ENCODE data around the gene ENO3.

Gene ENO3

GRCh38 chr17:4974115-4974670 lies 23.3 kb downstream of the ENO3 start:
- Histone ChIP-seq H3K27ac (peak overlapping the region; percentile 81), H3K27me3 (no peaks in the 10 kb centered on the region), H3K4me3 (ENCODE audit: low read depth in 1 of 2, low read length in 1 of 2) (peak overlapping the region in 1 of 2 experiments; percentile 47), H3K36me3 (peaks cover 82% of the 10 kb centered on the region), H3K9me3 (no peaks in the 10 kb centered on the region), H3K4me1 (ENCODE audit: control insufficient read depth in 1 of 2, insufficient read depth in 1 of 2, low read depth in 1 of 2, low read length in 1 of 2) (peaks cover 40 to 43% of the 10 kb centered on the region in 2 experiments)
- TF ChIP-seq CTCF (IDR thresholded peaks at IDR 0.05): no peak

- Histone ChIP-seq H3K9me3 (no peaks in the 10 kb centered on the region), H3K27ac (peak overlapping the region; percentile 96), H3K4me3 (ENCODE audit: low read depth in 1 of 2, low read length in 1 of 2) (peak overlapping the region; percentile 47 to 49), H3K36me3 (peaks cover 73% of the 10 kb centered on the region), H3K4me1 (ENCODE audit: control insufficient read depth in 1 of 2, insufficient read depth in 1 of 2, low read depth in 1 of 2, low read length in 1 of 2) (peaks cover 46% of the 10 kb centered on the region in 2 experiments), H3K27me3 (no peaks in the 10 kb centered on the region)
- peak; percentile 7 for TF ChIP-seq CTCF (IDR thresholded peaks at IDR 0.05)
Measured at GRCh38 chr17:4978726-4979125, 27.8 kb downstream of the ENO3 start.

- TF ChIP-seq CTCF (IDR thresholded peaks at IDR 0.05): peak; percentile 79
- peaks cover 39 to 44% of the 10 kb centered on the region in 2 experiments for H3K4me1 ChIP-seq (ENCODE audit: control insufficient read depth in 1 of 2, insufficient read depth in 1 of 2, low read depth in 1 of 2, low read length in 1 of 2)
- H3K27ac ChIP-seq: peak overlapping the region; percentile 96
- peak overlapping the region in 1 of 2 experiments; percentile 3 for H3K4me3 ChIP-seq (ENCODE audit: low read depth in 1 of 2, low read length in 1 of 2)
- H3K27me3 ChIP-seq: no peaks in the 10 kb centered on the region
- H3K36me3 ChIP-seq: peaks cover 72% of the 10 kb centered on the region
- no peaks in the 10 kb centered on the region for H3K9me3 ChIP-seq
Measured at GRCh38 chr17:4980644-4981216, 29.8 kb downstream of the ENO3 start.

GRCh38 chr17:4982305-4982704 lies 31.4 kb downstream of the ENO3 start:
- peaks cover 53 to 59% of the 10 kb centered on the region in 2 experiments for H3K4me1 ChIP-seq (ENCODE audit: control insufficient read depth in 1 of 2, insufficient read depth in 1 of 2, low read depth in 1 of 2, low read length in 1 of 2)
- no peak for TF ChIP-seq CTCF (IDR thresholded peaks at IDR 0.05)
- H3K36me3 ChIP-seq: peaks cover 56% of the 10 kb centered on the region

GRCh38 chr17:4986403-4986802 lies 35.5 kb downstream of the ENO3 start:
- Histone ChIP-seq H3K9me3 (no peaks in the 10 kb centered on the region), H3K27ac (peak overlapping the region; percentile 92), H3K4me1 (ENCODE audit: control insufficient read depth in 1 of 2, insufficient read depth in 1 of 2, low read depth in 1 of 2, low read length in 1 of 2) (peaks cover 26 to 28% of the 10 kb centered on the region in 2 experiments), H3K4me3 (ENCODE audit: low read depth in 1 of 2, low read length in 1 of 2) (peak overlapping the region; percentile 84 to 98), H3K27me3 (no peaks in the 10 kb centered on the region), H3K36me3 (peaks cover 29% of the 10 kb centered on the region)
- no peak for TF ChIP-seq CTCF (IDR thresholded peaks at IDR 0.05)

More at GRCh38 chr17:4982305-4982704, 31.4 kb downstream of the ENO3 start:
- Histone ChIP-seq H3K27ac (peak overlapping the region; percentile 96), H3K9me3 (no peaks in the 10 kb centered on the region), H3K27me3 (no peaks in the 10 kb centered on the region), H3K4me3 (ENCODE audit: low read depth in 1 of 2, low read length in 1 of 2) (no peak overlapping the region)

All from neutrophil (primary cell).